ELF-1 (cell line): ENCODE results near the gene FARSB.

Experiments
- DNase-seq: peaks from one replicate; pipeline ENCODE4 v3.0.0-alpha.2; 2016; ENCODE audit warnings: low read depth, low spot score

Gene FARSB

GRCh38 chr2:222561151-222561550 is 94.7 kb downstream of the FARSB start:
- no peak for DNase-seq

GRCh38 chr2:222554517-222554916 is 101.4 kb downstream of the FARSB start:
- no peak for DNase-seq

GRCh38 chr2:222548992-222549391 is 106.9 kb downstream of the FARSB start:
- DNase-seq = no peak

- DNase-seq = no peak
These were observed 108.8 kb downstream of the FARSB start for GRCh38 chr2:222547083-222547482.

GRCh38 chr2:222545823-222546795 is 109.8 kb downstream of the FARSB start:
- DNase-seq = no peak

GRCh38 chr2:222544661-222545060 is 111.2 kb downstream of the FARSB start:
- no peak for DNase-seq

- no peak for DNase-seq
These were observed 117.4 kb downstream of the FARSB start for GRCh38 chr2:222538535-222538934.

- peak; percentile 74 for DNase-seq
These were observed 120.4 kb downstream of the FARSB start for GRCh38 chr2:222535477-222535876.

- no peak for DNase-seq
These were observed 123.6 kb downstream of the FARSB start for GRCh38 chr2:222532315-222532714.

- no peak for DNase-seq
These were observed 129.2 kb downstream of the FARSB start for GRCh38 chr2:222526480-222527277.

GRCh38 chr2:222525811-222526210 is 130.1 kb downstream of the FARSB start:
- DNase-seq = no peak

GRCh38 chr2:222523783-222524544 is 131.9 kb downstream of the FARSB start:
- DNase-seq = no peak

- DNase-seq = no peak
These were observed 133.8 kb downstream of the FARSB start for GRCh38 chr2:222522082-222522481.

GRCh38 chr2:222521099-222521498 is 134.8 kb downstream of the FARSB start:
- DNase-seq = no peak
